Stimulated activated naive CD4-positive, alpha-beta T cell treated with Interleukin-2 at 50 U/mL for 16 hours (primary cell): ENCODE data around the gene CLEC16A.
A peak's percentile ranks its signal among the peaks of the same experiment; 100 is the strongest.
"Not testable (repeated sequence)": the region's sequence is repeated elsewhere in the genome, so short reads cannot be mapped to it uniquely, and the experiment has no call there.

Source experiments
- DNase-seq: peaks from one replicate; lab custom pipeline; 2025; lab: John Stamatoyannopoulos, UW

CLEC16A gene

DNA sequence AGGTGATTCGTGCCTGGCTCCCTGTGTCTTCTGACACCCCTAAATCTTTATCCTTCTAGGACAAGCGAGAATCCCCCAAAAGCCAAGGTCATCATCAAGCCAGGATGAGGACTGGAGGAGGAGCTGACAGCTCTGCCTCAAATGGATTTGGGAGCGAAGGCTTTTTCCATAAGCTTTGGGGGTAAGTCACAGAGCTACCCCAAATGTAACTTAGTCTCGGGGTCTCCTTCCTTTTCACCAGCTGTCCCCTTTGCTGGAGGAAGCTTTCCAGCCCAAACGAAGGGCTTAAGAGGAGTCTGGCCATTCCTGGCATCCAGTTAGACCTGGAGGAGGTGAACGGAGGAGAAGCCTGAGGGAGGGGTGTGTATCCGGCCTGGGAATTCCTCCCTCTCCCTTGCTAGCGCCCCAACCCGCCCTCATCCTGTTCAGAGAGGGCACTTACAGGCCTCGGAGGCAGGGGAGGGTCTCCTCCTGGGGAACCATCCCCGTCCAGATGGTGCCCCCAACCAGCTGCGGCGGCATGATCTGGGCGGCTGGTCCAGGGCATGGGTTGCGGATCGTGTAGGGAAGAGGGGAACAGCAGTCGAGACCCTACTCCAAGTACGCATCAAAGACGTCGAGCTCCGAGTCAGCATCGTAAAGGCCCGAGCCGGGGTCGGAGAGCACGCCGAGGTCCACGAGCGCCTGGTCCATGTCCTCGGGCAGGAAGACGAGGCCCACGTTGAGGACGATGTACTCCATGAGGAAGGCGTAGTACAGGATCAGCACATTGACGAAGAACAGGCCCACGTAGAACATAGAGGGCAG is 3.0 kb upstream of the CLEC16A start:
- no peak for DNase-seq

DNA sequence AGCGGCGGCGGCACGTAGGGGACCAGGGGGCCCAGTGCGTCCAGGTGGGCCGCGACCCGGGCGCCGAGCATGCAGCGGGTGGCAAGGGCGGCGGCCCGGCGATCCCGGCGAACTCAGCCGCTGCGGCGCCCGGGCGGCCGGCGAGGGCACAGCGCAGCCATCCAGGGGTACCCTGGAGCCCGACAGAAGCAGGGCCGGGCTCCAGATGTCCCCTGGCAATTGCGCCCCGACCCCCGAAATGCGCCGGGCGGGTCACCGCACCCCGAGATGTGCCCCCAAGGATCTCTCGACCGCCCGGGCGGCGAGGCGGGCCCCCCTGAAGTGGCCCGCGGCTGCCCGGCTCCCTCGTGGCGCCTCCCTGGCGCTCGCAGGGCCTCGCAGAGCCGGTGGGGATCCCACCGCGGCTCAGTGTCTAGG is 2.4 kb upstream of the CLEC16A start:
- not testable (repeated sequence) for DNase-seq

DNA sequence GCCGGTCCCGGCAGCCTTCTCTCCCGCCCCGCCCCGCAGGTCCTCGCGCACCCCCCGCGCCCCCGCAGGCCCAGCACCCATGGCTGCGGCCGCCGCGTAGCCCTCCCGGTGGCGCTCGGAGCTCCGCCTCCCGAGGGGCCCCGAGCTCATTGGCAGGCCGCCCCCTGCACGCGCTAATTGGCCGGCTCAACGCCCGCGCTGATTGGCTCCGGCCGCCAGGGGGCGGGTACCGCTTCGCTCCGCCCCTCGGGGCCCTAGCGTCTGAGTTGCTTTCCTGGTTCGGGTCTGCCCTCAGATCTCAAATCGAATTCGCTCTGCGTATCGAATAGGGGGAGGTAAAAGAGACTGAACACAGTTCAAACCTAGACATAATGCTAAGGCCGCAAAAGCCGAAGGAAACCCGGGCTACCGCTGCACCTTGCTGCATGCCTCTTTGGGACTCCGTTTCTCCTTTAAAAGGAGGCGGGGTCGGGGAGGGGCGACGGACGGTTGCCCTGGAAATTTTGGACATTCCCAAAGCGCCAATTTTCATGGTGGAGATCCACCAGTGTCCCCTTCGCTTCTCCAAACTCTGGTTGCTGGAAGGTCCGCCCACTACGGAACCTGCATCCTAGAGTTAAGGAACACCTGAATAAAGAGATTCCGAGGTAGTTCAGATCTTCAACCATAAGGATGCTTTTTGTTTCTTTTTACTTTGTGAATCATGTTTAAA is 1.9 kb upstream of the CLEC16A start, which contains the start of gene DEXI:
DEXI (minus strand) TSS at position 117 of the 712 bp plus-strand sequence. CDS start 463 bp downstream, outside the sequence.
- peak; percentile 93 for DNase-seq

DNA sequence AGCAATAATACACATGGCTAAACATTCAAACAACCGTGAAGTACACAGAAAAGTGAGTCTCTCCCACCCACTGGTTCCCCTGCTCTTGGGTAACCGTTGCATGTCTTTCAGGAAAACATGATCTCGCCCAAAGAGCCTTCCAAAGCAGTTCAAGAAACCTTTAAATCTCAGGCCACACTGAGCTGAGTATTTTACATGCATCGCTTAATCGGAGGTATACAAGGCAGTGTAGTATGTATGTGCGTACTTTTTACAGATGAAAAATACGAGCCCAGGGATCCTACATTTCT is 1.4 kb upstream of the CLEC16A start:
- DNase-seq: no peak

DNA sequence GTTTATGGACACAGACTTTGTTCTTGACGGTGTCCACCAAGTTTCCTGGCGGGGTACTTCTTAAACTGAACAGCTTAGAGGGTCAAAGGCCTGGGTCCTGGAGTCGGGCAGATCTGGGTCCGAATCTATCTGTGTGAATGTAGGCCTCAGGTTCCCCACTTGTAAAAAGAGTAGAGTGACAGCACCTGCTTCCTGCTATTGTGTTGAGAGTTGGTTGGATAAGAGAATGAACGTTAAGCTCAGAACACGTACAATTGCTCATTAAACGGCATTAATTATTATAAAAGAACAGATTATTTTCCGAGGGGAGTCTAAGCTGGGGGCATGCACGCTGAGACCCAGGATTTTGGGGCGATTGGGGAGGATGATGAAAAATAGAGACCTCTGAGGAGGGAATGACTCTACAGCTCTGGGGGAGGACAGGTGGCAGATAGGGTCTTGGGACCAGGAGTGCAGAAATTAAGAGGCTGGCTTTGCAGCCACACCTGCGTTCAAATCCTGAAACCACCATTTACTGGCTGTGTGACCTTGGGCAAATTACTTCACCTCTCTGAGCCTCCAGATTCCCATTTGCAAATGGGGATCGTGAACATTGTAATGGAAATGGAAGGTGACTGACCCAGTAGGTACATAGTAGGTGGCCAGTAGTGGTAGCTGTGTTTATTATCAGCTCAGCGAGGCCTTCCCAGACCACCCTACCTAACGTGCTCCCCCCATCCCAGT is 862 bp downstream of the CLEC16A start:
- no peak for DNase-seq

DNA sequence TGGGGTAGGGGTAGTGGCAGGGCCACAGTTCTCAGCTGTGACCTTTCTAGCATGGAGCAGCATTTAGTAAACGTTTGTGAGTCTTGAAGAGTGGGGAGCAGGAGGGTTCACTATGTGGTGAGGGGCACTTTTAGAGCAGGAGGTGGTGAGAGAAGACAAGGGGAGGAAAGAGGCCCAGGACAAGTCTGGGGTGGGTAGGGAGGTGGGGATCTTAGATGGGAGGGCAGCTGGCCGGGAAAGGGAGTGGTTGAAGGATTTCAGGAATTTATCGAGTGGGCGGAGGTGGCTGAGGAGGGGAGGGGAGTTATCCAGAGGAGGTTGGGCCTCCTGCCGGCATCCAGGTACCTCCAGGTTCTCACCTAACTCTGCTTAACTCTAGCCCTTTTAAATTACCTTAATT is 1.9 kb downstream of the CLEC16A start:
- no peak for DNase-seq

DNA sequence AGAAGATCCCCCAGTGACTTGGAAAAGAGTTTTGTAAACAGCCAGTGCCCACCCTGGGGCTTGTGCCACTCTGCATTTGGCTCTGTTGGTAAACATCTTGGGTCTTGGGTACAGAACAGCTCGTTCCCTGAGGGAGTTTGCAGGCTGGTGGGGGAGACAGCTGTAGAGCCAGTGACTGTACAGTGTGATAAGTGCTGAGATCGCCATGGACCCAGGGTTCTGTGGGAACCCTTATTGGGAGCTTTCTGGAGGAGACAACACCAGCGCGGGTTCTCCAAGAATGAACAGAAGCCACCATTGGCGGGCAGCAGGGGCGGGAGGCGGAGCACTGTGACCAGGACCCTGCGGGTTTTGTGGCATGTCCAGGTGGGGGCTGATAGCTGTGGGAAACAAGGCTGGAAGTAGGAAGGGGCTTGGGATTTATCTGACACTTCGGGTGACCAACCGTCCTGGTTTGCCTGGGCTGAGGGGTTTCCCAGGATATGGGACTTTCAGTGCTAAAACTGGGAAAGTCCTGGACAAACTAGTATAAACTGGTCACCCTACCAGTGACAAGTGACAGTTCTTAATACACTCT is 2.9 kb downstream of the CLEC16A start:
- DNase-seq: no peak

DNA sequence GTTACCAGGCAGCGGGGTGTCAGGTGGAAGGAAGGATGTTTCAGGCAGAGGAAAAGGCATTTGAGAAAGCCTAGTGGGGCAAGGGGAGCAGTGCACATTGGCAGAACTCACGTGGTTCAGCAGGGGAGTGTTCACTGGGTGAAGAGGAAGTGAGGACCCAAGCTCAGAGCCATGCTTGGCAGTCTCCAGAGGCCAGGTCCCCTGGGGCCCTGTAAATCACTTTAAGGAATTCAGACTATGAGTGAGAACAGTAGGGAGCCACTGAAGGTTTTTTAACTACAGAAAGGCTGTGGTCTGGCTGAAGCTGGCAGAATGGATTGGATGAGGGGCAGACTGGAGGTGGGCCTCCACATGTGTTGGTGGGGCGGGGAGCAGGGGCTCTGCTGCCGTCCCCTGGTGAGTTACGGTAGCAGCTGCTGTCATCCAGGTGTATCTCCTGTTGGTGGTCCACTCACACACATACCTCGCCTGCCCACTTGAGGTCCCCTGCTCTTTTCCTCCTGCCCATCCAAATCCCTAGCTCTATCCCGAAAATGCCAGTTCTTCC is 5.1 kb downstream of the CLEC16A start:
- peak; percentile 11 for DNase-seq

DNA sequence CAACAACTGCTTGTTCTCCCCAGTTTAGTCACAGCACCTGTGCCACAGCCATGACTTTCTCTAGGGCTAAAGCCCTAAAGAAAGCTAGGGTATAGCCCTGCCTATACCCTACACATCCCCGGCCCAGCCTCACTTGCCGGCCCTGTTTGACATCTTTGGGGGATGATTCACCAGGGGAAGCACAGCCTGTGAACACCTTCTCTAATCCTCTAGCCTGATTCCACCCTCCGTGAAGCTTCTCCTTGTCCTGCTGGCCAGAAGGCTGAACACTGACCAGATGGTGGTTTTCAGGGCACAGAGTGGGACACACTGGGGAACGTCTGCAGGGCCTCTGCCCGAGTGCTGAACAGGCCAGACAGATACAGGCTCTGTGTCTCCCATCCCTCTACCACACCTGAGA is 6.0 kb downstream of the CLEC16A start:
- DNase-seq: no peak

DNA sequence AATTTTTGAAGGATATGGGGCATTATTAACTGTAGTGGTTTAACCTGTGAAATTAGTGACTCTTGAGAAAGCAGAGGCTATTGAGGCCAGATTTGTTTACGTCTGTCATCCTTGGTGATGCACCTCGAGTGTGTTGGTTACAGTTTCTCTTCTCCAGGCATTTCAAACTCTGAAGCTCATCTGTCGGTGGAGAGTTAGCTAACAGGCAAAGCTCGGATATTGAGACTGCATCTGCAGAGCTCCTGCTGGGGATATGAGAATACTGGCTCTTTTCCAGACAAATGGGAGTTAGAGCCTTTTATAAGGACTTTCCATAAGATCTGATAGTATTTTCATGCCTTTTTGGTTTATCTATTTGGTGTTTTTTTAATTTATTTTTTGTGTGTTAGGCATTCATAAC is 6.7 kb downstream of the CLEC16A start:
- no peak for DNase-seq

DNA sequence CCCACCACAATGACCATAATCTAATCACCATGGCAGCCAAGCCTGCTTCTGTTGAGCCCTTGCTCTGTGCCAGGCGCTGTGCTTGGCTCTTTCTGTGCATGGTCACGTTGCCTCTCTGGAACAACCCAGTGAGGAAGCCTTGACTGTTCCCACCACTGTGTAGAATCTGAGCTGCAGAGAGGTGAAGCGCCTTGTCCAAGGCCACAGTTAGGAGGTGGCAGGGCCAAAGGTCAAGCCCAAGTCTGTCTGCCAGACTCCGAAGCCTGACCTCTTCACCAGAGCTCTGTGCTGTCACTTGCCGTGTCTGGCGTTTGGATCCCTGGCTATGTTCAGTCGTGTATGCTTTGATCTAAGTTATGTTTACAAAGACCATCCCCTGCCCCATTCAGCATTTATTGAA is 10.5 kb downstream of the CLEC16A start:
- DNase-seq: no peak

DNA sequence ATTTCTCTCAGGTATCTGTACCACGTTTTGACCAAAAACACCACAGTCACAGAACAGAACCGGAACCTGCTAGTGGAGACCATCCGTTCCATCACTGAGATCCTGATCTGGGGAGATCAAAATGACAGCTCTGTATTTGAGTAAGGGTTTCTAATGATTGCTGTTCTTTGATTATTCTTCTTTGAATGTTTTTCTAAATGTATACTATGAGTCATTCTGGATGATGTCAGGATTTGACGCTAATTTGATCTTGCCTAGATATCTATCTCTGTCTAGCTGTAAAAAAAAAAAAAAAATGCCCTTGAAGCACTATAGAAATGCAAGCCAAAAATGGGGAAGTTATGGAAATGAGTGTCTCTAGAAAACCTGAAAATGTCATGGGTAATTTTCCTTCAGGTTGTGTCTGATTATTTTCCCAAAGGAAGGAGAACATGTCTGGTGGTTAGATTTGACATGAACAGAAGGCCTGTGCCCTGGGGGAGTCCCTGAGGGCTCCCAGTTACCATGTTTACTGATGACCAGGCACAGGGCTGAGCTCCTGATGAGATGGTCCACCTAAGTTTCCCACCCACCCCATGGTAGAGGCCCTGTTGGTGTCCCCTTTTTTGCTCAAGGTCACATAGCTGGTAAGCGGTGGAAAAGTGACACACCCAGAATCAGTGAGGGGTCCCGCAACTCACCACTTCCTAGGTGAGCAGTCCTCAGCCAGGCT is 13.6 kb downstream of the CLEC16A start:
- DNase-seq: peak; percentile 6

DNA sequence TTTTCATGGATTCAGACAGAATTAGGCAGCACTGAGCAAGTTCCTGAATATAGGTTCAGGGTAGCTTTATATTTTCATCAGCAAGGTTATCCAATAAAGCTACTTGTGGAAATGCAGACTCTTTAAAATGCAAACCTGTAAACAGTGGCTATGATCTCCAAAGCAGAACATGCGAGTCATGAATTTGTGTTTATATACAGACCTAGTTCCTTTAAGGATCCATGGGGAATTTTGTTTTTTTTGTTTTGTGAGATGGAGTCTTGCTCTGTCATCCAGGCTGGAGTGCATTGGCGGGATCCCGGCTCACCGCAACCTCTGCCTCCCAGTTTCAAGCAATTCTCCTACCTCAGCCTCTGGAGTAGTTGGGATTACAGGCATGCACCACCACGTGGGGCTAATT is 14.8 kb downstream of the CLEC16A start:
- no peak for DNase-seq

DNA sequence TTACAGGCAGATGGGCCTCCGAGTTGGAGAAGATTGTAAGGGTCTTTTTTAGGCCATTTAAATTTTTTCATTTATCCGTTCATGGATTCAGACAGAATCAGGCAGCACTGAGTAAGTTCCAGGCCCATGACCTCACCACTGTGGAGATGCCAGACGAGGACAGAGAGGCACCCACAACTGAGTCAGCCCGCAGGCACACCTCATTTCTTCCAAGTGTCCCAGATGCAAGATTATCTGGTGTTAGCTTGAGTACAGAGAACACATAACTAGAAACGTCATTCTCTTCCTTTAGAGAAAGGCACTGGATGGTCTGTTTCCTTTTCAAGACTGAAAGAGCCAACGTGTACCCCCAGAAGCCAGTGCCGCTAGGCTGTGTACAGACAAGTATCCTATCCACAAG is 16.9 kb downstream of the CLEC16A start:
- no peak for DNase-seq

DNA sequence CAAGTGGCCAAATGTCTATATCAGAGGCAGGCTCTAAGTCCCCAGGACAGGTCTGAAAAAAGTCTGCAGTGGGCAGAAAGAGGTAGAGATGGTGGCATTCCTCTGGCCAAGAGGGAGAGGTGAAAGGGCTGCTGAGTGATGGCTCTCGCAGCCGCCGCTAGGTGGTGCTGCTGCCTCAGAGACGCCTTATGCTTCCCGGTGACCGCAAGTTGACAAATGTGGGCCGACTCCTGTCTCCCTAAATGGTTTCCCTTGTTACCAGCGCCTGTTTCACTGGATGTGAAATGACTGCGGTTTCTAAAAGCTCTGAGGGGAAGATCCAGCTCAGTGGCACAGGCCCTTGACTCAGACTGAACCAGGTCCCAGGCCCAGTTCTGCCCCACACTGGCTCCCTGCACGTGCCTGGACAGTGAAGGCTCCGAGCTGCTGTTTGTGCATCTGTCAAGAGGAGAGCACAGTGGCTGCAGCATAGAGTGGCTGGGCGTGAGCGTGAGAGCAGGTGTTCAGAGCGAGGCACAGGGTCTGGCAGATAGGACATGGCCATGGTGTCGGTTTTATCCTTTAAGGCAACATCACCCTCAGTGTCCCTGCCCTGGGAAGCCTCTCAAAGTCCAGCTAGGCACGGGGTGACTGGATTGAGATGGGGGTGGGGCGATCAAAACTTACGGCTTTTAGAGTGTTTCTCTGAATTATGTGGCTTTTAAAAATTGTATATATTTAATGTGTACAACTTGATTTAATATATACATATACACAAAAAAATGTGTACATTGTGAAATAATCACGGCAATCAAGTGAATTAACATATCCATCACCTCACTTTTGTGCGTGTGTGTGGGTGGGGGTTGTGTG is 19.9 kb downstream of the CLEC16A start:
- peak; percentile 75 for DNase-seq

DNA sequence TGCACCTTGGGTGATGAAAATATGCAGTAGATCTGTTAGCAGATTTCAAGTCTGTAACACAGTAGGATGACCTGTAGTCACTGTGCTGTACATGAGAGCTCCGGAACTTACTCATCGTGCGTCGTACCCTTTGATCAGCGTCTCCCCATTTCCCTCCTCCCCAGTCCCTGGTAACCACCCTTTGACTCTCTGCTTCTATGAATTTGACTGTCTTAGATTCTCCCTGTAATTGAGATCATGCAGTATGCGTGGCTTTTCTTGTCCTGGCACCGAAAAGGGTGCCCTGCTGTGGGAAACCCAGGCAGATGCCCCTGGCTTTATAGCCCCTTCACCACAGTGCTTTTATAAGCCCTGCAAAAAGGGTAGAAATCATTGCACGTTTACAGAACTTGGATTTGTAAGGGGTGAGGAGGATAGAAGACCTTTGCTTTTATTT is 20.5 kb downstream of the CLEC16A start:
- peak; percentile 80 for DNase-seq

DNA sequence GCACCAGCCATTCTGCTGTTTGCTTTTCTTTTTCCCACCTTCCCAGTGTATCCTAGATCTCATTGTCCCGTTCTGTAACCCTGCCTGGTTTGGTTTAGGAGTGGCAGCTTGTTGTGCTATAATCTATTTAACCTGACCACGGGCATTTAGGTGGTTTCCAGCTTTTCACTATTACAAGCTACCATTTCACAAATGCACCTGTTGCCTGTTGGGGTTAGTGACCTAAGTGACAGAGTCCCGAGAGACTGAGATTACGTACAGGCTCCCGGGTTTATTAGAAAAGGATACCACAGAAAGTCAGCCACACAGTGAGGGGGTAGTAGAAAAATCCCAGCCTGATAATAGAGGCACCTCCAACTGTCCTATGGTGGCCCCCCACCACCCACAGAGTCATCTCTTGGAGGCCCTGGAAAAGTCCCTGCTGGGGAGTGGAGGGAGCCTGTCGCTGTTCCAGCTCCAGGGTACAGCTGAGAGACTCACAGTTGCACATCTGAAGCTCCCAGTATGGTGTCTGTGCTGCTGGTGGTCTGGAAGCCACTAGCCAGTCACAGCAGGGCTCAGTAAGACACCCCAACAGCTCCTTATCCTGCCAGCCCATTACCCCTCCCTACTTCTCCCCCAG is 21.2 kb downstream of the CLEC16A start:
- peak; percentile 32 for DNase-seq

DNA sequence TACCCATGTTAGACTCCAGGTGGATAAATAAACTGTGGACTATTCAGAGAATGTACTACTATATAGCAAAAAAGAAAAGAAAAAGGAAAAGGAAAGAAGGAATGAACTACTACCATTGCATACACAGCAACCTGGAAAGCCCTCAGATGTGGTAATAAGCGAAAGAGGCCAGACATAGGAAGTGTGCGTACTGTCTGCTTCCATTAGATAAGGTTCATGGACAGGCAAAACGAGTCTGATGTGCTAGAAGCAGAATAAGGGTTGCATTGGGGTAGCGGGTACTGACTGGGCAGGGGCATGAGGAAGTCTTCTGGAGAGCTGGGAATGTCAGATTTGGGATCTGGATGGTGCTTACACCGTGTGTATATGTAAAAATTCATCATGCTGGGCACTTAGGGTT is 21.8 kb downstream of the CLEC16A start:
- no peak for DNase-seq

DNA sequence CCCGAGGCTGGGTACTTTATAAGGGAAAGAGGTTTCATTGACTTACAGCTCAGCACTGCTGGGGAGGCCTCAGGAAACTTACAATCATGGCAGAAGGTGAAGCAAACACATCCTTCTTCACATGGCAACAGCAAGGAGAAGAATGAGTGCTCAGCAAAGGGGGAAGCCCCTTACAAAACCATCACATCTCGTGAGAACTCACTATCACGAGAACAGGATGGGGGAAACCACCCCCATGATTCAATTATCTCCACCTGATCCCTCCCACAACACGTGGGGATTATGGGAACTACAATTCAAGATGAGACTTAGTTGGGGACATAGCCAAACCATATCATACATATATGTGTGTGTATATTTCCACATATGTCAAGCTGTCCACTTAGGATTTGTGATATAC is 22.2 kb downstream of the CLEC16A start:
- DNase-seq: peak; percentile 15

DNA sequence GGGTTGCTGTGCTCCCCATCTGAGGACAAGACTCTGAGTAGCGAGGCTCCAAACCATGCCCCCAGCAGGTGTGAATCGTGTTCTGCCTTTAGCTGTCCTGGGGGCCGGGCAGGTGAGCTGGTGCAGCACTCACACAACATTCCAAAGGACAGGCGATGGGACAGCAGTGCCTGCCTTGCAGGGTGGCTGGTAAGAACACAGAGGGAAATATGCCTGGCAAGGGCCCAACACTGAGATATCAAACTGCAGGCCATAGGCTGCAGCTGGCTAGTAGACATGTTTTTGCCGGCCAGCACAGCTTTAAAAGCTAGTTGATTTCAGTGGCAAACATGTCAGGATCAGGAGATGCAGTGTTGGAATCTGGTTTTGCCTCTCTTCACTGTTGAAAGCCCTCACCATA is 23.6 kb downstream of the CLEC16A start:
- no peak for DNase-seq
